ENCODE data around the gene TTC7B.

TTC7B gene

DNA sequence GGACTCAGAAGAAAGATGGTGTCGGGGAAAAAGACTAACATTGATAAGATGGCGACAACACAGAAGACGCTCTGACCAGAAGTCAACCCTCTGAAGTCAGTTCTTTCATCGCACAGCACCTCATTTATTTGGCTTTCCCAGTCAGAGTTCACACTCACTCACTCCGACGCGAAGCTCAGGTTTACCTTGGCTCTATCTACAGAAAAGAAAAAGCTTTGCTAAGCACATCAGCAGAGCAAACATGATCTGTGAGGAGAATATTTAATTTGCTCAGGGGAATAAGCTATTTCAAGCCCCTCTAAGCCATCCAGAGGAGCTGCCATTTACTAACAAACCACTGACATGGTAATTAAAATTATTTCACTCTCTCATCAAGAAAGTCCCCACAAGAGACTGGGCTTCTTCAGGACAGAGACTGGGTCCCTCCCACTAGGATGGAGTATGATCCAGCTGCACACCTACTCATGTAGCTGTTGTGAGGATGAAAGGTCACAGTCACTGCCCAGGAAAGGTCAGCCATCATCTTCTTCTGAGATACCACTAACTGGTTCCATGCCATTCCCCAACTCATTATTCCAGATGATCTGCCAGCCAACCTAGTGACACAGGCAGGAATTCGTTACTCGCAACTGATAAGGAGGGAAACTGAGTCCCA lies 111.4 kb downstream of the TTC7B start:
- DNase-seq (ENCODE audit: low read depth, low spot score), result no peak

DNA sequence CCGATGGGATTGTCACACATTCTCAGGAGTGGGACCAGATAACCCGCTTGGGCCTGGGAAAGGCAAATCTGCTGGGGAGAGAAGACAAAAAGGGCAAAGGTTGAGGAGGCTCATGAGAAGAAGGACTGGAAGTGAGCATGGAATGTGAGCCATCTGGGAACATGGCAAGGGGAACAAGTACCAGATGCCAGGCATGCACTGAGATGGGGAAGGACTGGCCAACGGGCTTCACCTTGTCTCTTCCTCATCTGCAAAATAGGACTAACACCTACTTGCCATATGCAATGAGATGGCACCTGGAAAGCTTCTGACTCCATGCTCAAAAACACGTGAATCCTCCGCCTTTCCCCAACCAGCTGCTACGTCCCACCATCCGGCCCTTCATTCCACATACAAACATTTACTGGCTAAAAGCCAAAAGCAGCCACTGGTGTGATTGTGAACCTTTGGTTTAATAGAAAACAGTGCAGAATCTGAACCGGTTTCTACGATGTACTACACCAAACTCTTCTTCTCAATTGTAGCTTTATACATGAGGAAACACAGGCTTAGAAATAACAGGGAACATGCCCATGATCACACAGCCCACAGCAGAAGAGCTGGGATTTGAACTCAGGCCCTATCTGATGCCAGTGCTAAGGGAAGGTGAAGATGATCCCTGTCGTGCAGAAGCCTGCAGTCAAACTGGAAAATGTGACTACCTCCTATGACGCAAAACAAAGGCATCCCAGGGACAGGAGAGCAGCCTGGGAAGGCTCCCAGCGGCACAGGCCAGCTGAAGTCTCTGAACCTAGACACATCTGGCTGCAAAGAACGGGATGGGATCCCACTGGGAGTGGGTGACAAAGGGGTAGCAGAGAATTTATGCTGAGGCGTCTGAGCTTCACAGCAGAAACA lies 112.1 kb downstream of the TTC7B start:
- no peak for DNase-seq (ENCODE audit: low read depth, low spot score)

DNA sequence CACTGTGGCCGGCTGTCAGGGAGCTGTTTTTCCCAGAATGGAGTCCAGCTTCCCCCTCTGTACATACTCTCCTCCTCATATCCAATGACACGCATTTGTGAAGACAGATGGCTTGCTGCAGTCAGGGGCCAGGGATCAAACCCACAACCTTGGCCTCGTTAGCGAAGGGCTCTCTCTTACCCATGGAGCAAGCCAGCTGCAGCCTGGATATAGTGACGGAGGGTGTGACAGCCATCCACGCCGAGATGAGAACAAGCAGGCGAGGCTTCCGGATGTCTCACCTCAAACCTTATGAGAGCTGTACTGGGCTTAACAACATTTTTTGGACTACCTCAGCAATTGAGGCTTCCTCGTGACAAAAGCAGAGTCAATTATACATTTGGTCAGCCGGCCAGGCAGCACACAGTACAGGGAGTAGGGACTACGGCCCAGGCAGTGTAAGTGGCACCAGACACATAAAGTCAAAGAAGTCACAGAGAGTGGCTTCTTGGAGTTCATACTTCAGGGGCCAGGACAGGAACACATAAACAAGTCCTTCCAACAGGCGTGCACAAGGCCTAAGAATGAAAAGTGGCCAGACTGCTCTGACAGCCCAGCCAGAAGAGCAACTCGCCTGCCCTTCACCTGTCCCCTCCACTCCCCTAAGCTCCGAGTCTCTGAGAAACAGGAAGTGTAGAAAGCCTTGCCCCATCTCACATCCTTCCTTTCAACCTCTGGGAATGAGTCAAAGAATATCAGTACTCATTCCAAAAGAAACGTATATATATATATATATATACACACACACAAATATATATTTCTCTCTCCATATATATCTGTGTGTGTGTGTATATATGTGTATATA lies 115.1 kb downstream of the TTC7B start:
- DNase-seq (ENCODE audit: low read depth, low spot score), result no peak

DNA sequence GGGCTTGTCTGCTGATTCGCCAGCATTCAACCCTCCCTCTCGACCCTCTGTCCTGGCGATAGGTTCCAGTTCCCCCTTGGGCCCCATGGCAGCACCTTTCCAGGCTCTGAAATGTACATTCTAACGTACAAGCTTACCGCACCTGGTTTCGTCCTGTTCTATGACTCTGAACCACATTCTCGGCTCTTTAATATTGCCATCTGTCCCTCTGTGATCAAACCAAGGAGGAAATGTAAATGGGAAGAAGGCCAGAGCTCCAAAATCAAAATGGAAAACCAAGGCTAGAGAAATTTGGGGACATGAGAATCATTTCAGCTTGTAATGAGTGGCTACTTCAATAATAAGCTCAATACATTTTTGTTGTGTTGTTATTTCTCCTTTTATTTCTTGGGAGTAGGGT lies 117.2 kb downstream of the TTC7B start:
- DNase-seq (ENCODE audit: low read depth, low spot score), result no peak

DNA sequence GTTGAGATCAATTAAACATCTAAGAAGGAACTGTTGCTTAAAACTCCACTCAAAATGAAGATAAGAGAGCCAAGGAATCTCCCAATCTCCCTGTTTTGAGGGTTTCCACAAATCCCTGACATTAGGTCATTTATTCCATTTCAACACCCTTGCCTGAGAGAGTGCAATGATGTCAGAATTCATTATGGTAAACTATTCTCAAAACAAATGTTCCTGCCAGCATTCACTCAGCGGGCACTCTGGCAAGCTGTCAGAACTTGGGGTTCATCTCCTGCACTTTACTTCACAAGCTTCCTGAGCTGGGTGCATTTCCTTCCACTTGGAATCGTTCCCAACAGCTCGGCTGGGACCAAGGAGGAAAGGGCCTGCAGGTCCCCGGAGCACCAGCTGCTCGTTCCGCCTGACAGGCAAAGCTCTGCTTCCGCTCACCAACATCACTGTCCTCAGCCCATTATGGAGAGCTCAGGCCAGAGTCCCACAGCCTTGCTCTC lies 117.8 kb downstream of the TTC7B start:
- DNase-seq (ENCODE audit: low read depth, low spot score), result no peak

DNA sequence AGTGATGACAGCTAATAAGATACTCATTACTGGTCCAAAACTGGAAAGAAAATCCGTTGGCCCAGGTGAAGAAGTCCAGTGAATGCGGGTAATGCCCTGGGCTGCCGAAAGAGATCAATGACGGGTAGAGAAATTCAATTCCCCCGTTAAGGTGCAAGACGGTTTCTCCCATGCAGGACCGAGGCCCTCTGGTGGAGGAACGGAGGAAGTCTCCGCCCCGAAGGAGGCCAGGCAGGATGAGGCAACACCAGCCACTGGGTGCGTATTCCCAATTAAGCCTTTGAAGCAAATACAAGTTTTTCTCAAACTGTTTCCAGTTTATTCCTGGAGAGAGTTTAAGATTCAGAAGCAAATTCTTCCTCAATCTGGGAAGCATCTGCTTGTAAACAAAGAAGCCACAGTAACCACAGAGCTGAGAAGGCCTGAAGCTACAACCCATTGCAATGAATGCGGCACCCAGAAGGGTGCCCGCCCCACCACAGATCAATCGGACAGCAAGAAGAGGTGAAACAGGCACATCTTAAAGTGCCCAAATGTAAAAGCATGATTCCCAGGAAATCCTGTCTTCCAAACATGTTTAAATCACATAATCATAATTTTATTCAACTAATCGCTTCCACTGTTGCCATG lies 118.5 kb downstream of the TTC7B start:
- no peak for DNase-seq (ENCODE audit: low read depth, low spot score)

DNA sequence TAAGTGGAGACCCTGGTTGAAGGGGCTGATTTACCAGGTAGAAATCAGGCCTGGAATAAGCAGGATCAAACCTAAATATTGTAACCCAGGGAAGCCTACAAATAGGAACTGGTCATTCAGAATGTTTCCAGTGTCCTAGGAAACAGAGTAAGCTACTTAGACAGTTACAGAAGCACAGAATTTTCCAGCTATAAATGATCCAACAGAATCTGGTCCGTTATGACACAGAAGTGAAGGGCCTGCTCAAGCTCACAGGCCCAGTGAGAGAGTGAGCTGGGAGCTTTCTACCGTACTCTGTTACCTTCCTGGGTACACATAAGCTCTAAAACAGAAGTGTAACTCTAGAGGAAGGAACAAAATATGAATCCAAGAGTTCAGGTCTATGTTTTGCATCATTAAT lies 119.1 kb downstream of the TTC7B start:
- no peak for DNase-seq (ENCODE audit: low read depth, low spot score)

DNA sequence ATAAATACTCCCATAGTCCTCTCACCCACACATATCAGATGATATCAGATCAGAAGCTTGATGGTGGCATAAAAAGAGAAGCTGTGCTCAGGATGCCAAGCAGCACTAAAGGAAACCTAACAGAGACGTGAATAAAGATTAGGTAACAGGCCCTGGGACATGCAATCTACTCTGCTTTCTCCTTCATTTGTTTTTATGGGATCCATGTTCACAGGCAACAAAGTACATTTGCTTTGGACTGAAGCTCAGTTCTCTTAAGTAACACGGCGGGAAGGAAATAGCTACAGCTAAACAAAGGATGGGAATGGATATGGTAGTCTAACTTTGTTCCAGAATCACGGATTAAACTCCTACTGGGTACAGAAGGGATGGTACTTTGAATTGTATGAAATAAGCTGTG lies 119.5 kb downstream of the TTC7B start:
- no peak for DNase-seq (ENCODE audit: low read depth, low spot score)

DNA sequence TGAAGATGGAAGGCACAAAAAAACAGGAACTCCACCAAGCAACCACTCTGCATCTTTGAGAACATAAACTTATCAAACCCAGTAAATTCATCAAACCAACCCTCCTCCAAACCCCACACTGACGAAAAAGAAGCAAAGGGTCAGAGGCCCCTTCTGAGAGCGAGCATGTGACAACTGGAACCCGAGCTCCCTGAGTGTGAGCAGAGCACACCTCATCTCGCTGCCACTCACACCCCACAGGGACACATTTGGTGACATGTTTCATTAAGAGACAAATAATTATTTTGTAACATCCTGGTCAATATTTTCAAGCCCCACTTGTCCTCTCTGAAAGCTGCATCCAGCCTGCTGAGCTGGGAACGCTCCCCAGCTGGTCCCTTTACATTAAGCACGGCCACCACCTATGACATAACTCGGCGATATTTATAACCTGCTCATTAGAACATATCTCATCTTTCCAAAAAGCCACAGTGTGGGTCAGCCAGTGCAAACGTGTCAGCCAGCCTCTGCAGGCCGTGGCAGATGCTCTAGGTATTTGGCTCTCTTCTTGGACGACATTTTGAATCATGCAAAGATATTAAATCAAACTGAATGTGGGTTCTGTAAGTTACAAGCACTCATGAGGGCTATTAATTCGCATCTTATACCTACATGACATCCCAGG lies 120.1 kb downstream of the TTC7B start:
- DNase-seq (ENCODE audit: low read depth, low spot score), result no peak

DNA sequence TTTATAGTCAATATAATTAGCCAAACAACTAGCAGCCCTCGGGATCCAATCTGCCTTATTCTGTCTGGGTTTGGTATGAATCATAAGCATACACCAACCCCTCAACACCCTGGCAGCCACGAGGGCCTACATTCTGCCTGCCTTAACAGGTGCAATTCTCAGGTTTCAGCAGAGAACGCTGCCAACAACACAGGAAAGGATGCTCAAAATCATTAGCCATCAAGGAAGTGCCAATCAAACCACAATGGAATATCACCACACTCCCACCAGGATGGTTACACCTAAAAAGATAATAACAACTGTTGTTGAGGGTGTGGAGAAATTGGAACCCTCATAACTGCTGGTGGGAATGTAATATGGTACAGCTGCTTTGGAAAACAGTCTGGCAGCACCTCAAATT lies 122.8 kb downstream of the TTC7B start:
- DNase-seq (ENCODE audit: low read depth, low spot score), result no peak

DNA sequence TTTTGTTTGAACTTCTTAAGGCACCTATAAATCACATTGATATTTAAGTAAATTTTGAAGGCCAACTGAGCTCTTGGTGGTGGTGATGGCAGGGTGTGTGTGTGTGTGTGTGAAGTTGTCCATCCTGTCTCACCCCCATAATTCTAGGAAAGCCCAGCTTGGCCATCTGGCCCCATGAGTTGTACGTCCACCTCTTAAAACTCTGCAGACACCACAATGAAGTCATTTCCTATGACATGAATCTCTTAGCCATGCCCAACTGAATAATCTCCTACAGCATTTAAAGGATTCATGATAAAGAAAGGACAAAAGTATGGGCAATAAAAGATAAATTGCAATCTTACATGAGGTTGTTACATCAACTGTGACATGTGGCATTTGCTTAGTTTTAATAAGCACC lies 123.4 kb downstream of the TTC7B start:
- DNase-seq (ENCODE audit: low read depth, low spot score), result no peak

DNA sequence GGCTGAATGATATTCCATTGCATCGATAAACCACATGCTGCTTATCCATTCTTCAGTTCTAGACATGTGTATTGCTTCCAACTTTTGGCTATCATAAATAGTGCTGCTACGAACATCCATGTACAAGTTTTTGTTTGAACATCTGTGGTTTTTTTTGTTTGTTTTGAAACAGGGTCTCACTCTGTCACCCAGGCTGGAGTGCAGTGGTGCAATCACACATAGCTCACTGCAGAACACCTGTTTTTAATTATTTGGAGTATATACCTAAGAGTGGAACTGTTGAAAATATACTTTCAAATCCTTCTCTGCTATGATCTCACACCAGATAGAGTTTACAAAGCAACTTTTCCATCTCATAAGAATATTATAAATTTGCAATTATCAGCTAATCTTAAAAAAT lies 124.2 kb downstream of the TTC7B start:
- DNase-seq (ENCODE audit: low read depth, low spot score), result no peak

DNA sequence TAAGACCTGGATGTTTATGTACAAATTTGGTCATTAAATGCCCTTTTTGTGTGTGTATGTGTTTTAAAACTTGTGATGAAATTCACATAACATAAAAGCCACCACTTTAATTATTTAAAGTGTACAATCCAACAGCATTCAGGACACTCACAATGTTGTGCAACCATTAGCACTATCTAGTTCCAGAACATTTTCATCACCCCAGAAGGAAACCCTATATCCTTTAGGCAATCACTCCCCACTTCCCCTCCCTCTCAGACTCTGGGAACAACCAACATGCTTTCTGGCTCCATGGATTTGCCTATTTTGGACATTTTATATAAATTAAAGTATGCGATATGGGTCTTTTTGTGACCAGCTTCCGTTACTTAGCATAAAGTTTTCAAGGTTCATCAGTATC lies 124.6 kb downstream of the TTC7B start:
- DNase-seq (ENCODE audit: low read depth, low spot score), result no peak

DNA sequence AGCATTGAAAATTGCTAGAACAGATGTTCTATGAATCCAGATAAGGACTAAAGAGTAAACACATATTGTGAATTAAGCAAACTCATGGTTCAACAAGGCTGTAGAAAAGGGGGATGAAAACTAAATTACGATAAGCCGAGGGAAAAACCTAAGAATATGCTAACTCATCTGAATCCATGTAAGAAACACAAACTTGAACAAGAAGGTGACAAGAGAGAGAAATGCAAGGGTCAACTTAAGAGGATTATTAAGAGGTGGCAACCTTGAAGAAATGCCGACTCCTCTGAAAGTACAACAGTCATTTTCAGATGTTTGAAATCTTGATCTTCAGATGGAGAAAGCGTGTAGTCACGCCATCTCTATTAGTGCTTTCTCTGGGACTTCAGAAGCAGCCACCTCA lies 128.6 kb downstream of the TTC7B start:
- no peak for DNase-seq (ENCODE audit: low read depth, low spot score)

DNA sequence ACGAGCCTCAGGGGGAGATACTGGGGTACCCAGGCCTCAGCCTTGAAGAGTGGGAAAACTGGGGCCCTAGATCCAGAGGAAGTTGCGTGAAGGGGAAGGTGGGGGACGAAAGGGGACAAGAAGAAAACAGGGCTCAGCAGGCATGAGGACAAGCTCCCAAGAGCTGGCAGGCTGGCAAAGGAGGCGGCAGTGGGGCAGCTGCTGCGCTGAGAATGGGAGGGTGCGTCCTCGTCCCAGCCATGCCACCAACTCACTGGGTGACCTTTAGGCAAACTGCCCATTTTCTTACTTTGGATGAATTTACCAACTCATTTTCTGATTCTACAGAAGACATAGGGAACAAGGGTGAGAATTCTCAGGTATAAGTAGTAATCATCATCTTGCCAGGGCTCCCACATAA lies 133.6 kb downstream of the TTC7B start:
- DNase-seq (ENCODE audit: low read depth, low spot score), result no peak

DNA sequence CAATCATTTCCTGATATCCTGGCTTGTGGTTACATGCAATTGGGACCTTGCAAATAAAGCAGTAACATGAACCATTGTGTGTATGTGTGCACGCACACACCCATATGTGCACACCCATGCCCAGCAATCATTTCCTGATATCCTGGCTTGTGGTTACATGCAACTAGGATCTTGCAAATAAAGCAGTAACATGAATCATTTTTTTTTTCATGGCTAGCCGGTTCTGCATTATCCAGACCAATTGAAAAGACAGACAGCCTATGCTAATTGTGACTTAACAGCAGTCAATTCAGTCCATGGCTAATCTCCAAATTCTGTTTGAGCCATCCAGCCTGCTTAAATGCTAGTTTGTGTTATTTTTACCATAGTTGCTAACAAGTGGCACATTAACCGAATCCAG lies 134.3 kb downstream of the TTC7B start:
- DNase-seq (ENCODE audit: low read depth, low spot score), result no peak

DNA sequence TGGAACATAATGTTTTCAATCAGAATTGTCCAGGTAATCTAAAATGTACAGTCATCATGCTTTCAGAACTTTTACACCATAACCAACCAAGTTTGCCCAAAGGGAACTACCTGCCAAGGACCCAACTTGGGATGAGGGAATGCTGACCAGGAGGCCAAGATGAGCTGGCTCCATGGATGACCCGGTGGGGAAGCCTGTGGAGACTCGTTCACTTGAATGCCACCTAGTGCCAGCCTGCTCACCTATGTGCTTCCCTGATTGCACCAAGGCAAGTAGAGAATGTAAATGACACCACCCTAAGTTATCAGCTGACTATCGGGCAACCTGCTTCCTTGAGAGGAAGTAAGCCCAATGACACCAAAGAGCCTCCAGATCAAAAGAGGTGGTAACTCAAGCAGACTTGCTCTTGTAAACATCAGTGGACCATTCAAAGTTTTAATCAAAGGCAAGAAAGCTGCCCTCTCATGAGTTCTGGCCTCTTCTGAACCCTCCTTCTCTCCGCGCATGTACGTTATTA lies 137.3 kb downstream of the TTC7B start:
- no peak for DNase-seq (ENCODE audit: low read depth, low spot score)

DNA sequence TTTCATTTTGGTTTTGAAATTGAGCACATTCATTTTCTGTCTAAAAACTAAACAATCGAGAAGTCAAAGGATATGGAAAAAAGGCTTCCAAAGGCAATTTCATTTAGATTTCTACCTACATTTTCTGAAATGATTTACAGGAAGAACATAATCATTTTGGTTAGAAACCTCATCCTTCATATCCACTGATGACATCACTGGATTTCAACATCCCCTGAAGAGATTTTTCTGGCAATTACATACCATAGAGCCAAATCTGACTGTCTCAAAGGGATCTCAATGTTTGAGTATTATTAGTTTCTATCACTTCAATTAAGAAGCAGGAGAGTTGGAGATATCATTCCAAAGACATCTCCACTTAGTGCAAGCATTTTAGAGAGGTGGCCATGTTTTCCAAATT lies 137.8 kb downstream of the TTC7B start:
- no peak for DNase-seq (ENCODE audit: low read depth, low spot score)

DNA sequence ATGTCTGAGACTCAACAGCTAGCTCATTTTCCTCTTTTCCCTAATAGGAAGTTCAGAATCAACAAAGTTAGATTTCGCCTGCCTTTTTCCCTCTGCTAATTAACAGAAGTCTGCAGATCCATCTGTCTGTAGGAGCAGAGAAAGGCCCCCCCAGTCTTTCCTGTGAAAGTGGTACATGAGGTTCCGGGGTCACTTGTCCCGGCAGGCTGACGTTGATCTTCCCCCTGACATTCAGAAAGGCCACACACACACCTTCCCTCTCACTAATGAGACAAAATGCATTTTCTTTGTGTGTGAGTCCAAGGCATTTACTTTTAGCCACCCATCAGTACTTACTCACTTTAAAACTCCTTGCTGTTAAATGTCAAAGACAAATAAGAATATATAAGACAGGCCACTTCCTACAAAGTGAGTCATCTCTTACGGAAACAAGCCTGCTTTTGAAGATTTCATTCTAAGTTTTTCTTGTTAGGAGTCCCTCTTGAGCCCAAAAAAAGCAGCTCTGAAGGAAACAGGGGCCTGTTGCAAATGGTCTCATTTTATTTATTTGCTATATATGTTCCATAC lies 138.7 kb downstream of the TTC7B start:
- DNase-seq (ENCODE audit: low read depth, low spot score), result no peak

DNA sequence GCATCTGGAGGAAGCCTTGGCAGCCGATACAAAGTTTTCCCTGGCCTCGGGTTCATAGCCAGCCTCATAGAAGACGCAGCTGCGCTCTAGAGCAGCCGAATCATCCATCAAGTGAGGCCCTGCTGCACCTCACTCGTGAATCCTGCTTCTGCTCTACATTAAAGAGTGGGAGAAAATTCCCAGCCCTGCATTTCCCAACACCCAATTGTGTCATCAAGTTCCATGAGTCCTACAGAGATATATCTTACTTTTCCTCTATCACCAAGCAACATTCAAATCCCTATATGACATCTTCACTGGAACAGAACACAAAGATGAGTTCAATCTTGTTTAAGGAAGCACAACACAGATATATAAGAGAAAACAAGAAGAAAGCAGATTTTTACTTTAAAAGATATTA lies 139.3 kb downstream of the TTC7B start:
- DNase-seq (ENCODE audit: low read depth, low spot score), result no peak

DNA sequence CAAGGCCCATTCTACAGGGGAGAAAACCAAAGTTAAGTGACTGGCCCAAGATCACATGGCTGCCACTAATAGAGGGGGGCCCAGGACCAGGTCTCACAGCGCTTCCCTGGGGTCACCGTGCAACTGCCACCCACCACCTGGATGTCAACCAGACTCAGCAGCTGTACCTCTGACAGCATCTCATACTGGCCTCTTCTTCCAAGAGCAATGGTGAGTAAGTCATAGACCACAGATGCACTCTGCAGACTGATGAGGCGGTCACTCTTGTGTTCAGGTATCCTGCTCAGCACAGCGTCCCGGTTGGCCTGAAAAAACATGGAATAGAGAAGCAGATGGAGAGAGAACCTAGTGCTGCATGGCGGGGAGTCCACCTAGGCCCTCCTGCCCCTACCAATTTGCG lies 139.9 kb downstream of the TTC7B start:
- DNase-seq (ENCODE audit: low read depth, low spot score), result no peak

Measured in brain pericyte (primary cell).